SHP77 treated with DMSO at 0.1 percent for 48 hours (cell line): Measurements from ENCODE around the gene ATRIP.

Experiments
- DNase-seq: peaks from one replicate; lab custom pipeline; 2025; lab: John Stamatoyannopoulos, UW

Gene ATRIP

DNA sequence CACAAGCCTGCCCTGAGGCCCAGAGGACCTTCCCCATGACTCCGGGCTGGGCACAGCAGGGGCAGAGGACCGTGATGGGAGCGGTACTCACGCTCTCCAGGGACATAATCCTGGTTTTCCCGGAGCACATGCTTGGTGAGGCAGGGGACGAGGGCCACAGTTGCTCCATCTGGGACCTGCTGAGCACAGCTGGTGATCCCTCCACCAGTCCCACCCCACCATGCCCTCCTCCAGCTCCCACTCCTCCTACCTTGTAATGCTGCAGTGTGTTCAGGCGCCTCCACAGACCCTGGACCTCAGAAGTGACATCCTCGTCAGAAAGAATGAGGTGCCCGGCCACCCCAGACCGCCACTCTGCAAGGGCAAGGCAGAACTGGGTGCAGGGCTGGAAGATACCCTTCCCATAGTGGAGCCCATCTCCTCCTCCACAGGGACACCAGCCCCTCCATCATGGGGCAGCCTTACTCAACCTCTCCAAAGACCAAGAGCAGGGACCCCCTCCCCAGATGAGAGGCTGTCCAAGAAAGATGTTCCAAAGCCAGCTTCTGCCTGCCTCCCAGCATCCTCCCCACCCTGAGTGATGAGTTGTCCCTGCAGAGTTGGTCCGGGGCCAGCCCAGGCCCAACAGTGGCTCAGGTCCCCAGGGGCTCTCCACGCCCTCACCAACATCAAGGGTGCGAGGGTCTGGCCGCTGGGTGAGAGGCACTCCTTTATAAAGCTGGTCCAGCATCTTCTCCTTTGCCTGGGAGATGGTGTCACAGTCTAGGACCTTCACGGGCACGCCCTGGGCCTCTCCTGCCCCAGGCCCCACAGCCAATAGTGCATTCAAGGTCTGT is 36.1 kb upstream of the ATRIP start:
- no peak for DNase-seq

DNA sequence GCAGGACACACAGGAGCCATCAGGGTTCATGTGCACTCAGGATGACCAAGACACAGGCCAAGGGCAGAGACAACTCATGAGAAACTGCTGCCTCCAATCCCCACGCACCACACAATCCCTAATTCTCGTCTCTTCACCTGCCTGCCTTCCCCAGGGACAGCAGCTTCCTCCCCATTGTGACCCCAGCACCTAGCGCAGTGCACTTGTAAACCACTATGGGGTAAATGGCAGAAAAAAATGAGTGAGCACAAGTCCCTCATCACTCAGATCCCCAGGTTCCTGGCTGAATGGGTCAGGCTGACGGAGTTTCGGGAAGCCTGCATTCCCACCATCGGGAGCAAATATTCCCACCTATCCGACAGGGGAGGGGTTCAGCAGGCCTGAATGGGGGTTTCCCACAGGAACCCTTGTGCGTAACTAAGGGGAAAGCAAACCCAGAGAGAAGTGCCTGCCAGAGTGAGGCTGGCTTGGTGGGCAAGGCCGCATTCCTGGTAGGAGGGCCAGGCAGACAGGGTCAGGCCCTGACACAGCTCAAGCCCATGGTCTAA is 35.4 kb upstream of the ATRIP start:
- DNase-seq, result no peak

GRCh38 chr3:48411606-48412374 is 34.7 kb upstream of the ATRIP start:
- DNase-seq, result no peak

DNA sequence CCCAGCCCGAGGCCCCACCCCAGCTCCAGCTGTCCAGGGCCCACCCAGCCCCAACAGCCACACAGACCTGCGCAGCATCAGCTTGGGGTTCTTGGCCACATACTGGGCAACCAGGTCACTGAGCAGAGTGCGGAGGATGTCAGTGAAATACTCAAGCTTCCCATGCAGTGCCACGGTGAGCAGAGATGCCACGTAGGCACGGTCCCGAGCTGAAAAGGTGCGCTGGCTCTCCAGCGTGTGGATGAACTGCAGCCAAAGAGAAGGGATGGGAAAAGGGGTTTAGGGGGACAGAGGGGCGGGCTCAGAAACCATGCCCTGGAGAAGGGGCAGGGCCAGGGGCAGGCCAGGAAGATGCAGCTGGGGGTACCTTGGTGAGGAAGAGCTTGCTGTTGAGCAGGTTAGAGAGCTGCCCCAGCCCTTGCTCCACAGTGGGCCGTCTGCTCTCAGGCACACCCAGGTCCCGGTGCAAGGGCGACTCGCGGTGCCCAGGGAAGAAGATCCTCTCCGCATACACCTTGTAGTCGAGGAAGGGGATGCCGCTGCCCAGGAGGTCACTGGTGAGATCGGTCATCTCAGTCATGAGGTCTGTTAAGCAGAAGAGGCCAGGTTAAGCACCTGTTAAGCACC is 34.0 kb upstream of the ATRIP start:
- DNase-seq, result no peak

DNA sequence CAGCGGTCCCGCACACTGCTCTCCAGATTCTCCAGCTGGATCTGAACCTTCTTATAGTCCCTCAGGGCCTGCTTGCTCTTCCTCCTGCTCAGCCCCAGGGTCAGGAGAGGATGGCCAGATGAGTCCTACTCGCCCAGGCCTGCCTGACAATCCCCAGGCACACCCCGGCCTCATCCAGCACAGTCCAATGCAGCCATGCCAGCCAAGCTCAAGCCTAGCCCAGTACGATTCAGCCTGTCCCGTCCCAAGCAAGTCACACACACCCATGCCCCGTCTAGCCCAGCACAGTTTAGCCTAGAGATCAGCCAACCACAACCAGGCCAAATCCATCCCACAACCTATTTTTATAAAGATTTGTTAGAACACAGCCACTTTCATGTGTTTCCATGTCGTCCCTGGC is 33.5 kb upstream of the ATRIP start:
- no peak for DNase-seq

DNA sequence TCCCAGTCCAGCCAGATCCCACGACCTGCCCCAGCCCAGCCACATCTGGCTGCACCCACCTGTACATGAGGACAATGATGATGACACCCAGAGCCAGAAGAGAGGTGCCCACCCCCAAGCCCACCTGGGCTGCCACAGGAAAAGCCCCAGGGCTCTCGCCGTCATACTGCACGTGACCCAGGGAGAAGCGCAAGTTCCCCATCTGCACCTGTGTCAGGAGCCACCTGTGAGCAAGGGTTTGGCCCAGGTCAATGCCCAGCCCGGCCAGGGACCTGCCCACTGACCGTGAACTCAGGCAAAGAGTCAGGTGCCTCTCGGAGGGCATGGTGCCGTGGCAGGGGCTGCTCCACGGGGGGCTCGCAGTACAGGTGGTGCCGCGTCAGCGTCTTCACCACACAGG is 32.9 kb upstream of the ATRIP start:
- DNase-seq, result no peak

DNA sequence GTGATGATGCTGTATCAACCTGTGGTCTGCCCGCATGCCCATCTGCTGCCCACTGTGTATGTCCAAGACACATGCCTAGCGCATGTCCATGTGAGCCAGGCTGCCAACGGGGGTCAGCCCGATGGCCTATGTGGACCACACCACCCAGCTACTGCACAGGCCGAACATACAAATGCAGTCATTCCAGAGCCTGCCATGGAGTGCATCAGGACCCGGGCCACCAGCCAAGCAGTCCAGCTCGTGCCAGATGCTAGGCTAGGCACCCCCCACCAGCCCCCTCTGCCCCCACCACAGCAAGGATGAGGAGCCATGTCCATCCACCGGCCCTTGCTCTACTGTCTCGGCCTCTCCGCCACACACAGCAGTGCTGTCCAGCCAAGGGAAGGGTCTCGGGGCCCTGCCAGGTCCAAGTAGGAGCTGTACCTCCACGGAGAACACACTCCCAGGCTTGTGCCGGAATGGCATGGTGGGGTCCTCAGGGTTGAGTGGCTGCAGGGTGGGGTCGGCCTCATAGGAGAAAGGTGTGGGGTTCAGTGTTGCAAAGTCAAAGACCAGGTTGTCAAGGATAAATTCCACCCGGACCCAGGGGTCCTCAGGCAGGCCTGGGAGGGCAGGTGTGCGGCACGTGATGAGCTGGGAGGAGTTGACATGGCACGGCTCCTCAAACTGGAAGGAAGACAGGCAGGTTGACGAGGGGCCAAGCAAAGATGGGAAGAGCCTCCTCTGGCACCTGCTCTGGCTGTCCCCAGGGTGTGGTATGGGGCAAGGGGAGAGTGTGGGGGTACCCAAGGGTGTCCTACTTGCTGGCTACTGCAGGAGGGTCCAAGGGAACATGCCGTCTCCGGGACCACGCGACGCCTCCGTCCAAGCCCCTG is 31.9 kb upstream of the ATRIP start:
- DNase-seq, result no peak

GRCh38 chr3:48415251-48415953 is 31.1 kb upstream of the ATRIP start:
- DNase-seq, result no peak

GRCh38 chr3:48416091-48416505 is 30.4 kb upstream of the ATRIP start:
- DNase-seq, result no peak

DNA sequence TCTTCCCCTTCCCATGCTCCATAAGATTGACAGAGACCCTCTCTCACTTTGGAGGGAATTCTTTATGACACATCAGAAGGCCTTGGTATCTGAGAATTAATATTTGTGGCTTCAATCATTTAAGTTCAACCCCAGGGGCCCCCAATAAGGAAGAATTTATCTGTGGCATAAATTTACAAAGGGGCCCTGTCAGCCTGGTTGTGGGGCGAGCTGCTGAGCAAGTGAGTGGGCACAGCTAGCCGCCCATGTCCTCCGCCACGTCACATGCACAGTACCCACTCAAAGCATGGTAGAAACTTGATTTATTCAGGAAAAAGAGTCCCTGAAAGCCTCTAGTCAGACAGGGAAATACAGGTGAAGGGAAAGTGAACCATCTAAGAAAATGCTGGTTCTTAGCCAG is 30.0 kb upstream of the ATRIP start:
- DNase-seq, result no peak

GRCh38 chr3:48417529-48418108 is 28.9 kb upstream of the ATRIP start:
- no peak for DNase-seq

DNA sequence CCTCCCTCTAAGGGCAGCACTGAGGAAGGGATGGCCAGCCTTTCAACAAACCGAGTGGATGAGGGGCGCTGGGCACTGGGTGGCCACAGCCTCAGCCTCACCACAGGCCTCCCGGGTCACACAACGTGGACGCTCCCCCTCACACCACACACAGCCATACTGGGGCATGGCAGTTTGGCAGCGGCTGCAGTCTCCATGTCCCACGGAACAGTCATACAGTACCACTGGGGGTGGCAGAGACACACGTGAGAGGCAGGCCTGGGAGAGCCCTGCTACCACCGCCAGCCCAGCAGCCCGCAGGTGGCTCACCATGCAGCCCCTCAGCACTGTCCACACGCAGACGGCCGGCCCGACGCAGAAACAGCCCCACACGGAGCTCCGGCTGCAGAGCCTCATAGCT is 28.4 kb upstream of the ATRIP start:
- DNase-seq, result no peak

DNA sequence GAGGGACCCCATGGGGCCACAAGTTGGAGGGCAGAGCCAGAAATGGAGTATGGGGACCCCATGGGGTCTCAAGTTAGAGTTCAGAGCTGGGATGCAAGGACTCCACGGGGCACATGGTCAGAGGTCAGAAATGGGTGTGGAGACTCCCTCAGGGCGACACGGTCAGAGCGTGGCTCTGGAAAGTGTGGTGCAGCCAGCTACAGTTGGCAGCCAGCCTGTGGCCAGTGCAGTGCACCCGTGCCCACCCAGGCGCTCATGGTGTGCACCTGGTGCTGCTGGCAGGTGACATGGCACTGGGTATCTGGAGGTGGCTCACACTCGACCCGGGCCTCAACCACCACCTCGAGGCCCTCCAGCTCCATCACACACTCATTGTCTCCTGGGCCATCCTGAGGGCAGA is 27.9 kb upstream of the ATRIP start:
- no peak for DNase-seq

GRCh38 chr3:48419149-48419548 is 27.4 kb upstream of the ATRIP start:
- no peak for DNase-seq

DNA sequence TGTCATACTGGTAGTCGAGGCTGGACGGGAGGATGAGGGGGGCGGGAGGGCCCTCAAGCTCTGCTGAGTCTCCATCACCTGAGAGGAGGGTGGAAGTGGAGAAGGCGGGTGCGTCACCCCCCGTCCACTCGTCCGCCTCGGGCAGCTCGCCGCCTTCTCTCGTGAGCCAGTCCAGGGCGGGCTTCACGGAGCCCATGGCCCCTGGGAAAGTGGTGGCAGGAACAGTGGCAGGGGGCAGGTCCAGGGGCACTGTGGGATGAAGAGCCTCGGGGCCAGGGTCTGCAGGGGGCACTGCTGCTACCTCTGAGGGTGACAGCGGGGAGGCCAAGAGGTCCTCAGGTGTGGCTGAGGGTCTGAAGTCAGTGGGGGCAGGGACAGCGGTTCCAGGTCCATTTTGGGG is 26.9 kb upstream of the ATRIP start:
- no peak for DNase-seq

GRCh38 chr3:48420561-48420960 is 26.0 kb upstream of the ATRIP start:
- no peak for DNase-seq

GRCh38 chr3:48422272-48422671 is 24.3 kb upstream of the ATRIP start:
- DNase-seq, result no peak

DNA sequence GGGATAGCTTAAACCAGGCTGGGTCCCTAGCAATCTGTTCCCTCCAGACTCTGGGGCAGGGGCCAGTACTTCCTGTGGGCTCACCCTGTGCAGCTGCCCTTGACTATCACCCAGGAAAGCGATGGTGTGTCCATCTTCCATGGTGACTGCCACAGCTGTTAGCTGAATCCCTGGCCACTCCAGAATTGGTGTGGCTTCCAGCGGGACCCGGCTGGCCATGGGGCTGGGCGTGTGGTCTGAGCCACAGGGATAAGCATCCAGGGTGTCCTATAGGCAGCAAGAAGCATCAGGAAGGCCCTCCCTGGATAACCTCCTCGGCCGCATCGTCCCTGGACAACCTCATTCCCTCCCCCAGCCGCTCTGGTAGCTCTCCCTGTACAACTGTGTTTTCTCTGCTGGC is 23.9 kb upstream of the ATRIP start:
- no peak for DNase-seq

GRCh38 chr3:48423241-48423882 is 23.2 kb upstream of the ATRIP start:
- no peak for DNase-seq
